ENCODE measurements around the gene RNF166.

The RNF166 gene

GRCh38 chr16:88739977-88740726 is 33.9 kb upstream of the RNF166 start:
- H3K27ac ChIP-seq, result no peak overlapping the region
- no peak for DNase-seq (ENCODE audit: low read depth, low spot score)

GRCh38 chr16:88739139-88739976 is 33.1 kb upstream of the RNF166 start:
- no peak overlapping the region for H3K27ac ChIP-seq
- no peak for DNase-seq (ENCODE audit: low read depth, low spot score)

GRCh38 chr16:88738151-88739084 is 32.2 kb upstream of the RNF166 start:
- H3K27ac ChIP-seq, result no peak overlapping the region
- no peak for DNase-seq (ENCODE audit: low read depth, low spot score)

GRCh38 chr16:88737298-88738150 is 31.3 kb upstream of the RNF166 start:
- DNase-seq (ENCODE audit: low read depth, low spot score), result no peak
- no peak overlapping the region for H3K27ac ChIP-seq

GRCh38 chr16:88736496-88736895 is 30.3 kb upstream of the RNF166 start:
- no peak overlapping the region for H3K27ac ChIP-seq
- DNase-seq (ENCODE audit: low read depth, low spot score), result no peak

GRCh38 chr16:88736088-88736487 is 29.9 kb upstream of the RNF166 start:
- DNase-seq (ENCODE audit: low read depth, low spot score), result no peak
- no peak overlapping the region for H3K27ac ChIP-seq

GRCh38 chr16:88735616-88736015 is 29.4 kb upstream of the RNF166 start:
- H3K27ac ChIP-seq, result no peak overlapping the region
- no peak for DNase-seq (ENCODE audit: low read depth, low spot score)

- no peak overlapping the region for H3K27ac ChIP-seq
- DNase-seq (ENCODE audit: low read depth, low spot score), result no peak
Observed at GRCh38 chr16:88735121-88735520, 28.9 kb upstream of the RNF166 start.

GRCh38 chr16:88734361-88734728 is 28.1 kb upstream of the RNF166 start:
- H3K27ac ChIP-seq, result no peak overlapping the region
- DNase-seq (ENCODE audit: low read depth, low spot score), result no peak

- no peak for DNase-seq (ENCODE audit: low read depth, low spot score)
- no peak overlapping the region for H3K27ac ChIP-seq
Observed at GRCh38 chr16:88733630-88734360, 27.6 kb upstream of the RNF166 start.

- no peak for DNase-seq (ENCODE audit: low read depth, low spot score)
- no peak overlapping the region for H3K27ac ChIP-seq
Observed at GRCh38 chr16:88732961-88733294, 26.7 kb upstream of the RNF166 start.

- DNase-seq (ENCODE audit: low read depth, low spot score), result no peak
- no peak overlapping the region for H3K27ac ChIP-seq
Observed at GRCh38 chr16:88732172-88732960, 26.2 kb upstream of the RNF166 start.

- no peak overlapping the region for H3K27ac ChIP-seq
- no peak for DNase-seq (ENCODE audit: low read depth, low spot score)
Observed at GRCh38 chr16:88731699-88732098, 25.5 kb upstream of the RNF166 start.

- no peak for DNase-seq (ENCODE audit: low read depth, low spot score)
- no peak overlapping the region for H3K27ac ChIP-seq
Observed at GRCh38 chr16:88730632-88731607, 24.7 kb upstream of the RNF166 start.

- no peak overlapping the region for H3K27ac ChIP-seq
- DNase-seq (ENCODE audit: low read depth, low spot score), result no peak
Observed at GRCh38 chr16:88727871-88728270, 21.7 kb upstream of the RNF166 start.

GRCh38 chr16:88726981-88727380 is 20.8 kb upstream of the RNF166 start:
- no peak for DNase-seq (ENCODE audit: low read depth, low spot score)
- no peak overlapping the region for H3K27ac ChIP-seq

GRCh38 chr16:88726408-88726749 is 20.2 kb upstream of the RNF166 start:
- H3K27ac ChIP-seq, result no peak overlapping the region
- no peak for DNase-seq (ENCODE audit: low read depth, low spot score)

All from epithelial cell of prostate (primary cell).